HepG2 (cell line): ENCODE measurements around the gene ABCD1. TPM values are rescaled to one million over a fixed set of nuclear protein-coding genes. Genes with fewer than 3 reads are reported as not detected.
A peak's percentile ranks its signal among the peaks of the same experiment; 100 is the strongest.

ENCODE experiments used
- CREM ChIP-seq, 2 experiments: sonication (generic) in 1 of 2; formaldehyde crosslinking in 1 of 2; IDR thresholded peaks; 2 replicates each; pipeline versions ENCODE4 v1.4.0 to v1.6.1; 2016 to 2020; ENCODE audit warnings: antibody characterized with exemption in 1 of 2, mild to moderate bottlenecking in 1 of 2, missing genetic modification reagents in 1 of 2
- HNRNPL ChIP-seq: fragments of 200-400 bp; formaldehyde crosslinking; IDR thresholded peaks from 2 replicates; pipeline ENCODE4 v1.6.1; 2017; ENCODE audit warnings: mild to moderate bottlenecking, low read depth, low read length
- KDM3A ChIP-seq: IDR thresholded peaks from 2 replicates; pipeline ENCODE4 v1.6.1; 2018; ENCODE audit warnings: low read depth, missing compliant biosample characterization
- POLR2AphosphoS2 ChIP-seq: IDR thresholded peaks from 2 replicates; pipeline ENCODE4 v1.6.1; 2011; ENCODE audit warnings: low read depth, low read length, improper control_type of control experiment
- POLR2AphosphoS5 ChIP-seq: IDR thresholded peaks from 2 replicates; pipeline ENCODE4 v1.6.1; 2012; ENCODE audit warnings: low read depth, low read length
- PTBP1 ChIP-seq: fragments of 200-400 bp; formaldehyde crosslinking; IDR thresholded peaks from 2 replicates; pipeline ENCODE4 v1.6.1; 2018; ENCODE audit warnings: low read length, low read depth; ENCODE audit not compliant: poor library complexity, severe bottlenecking
- SAP130 ChIP-seq: IDR thresholded peaks from 2 replicates; pipeline ENCODE4 v1.6.1; 2016; ENCODE audit warnings: low read depth
- SOX5 ChIP-seq: IDR thresholded peaks from 2 replicates; pipeline ENCODE4 v1.6.1; 2016; ENCODE audit warnings: borderline replicate concordance
- SOX6 ChIP-seq, 2 experiments: fragments of 450-650 bp in 1 of 2; sonication (generic) in 1 of 2; formaldehyde crosslinking in 1 of 2; IDR thresholded peaks; 2 replicates each; pipeline versions ENCODE4 v1.4.0 to v1.6.1; 2017 to 2020; ENCODE audit warnings: antibody characterized with exemption in 1 of 2, mild to moderate bottlenecking in 1 of 2, missing genetic modification reagents in 1 of 2
- SP140L ChIP-seq: sonication (generic); formaldehyde crosslinking; IDR thresholded peaks from 2 replicates; pipeline ENCODE4 v1.4.0; 2020; ENCODE audit warnings: missing genetic modification reagents, borderline replicate concordance
- SP2 ChIP-seq: sonication (generic); formaldehyde crosslinking; IDR thresholded peaks from 2 replicates; pipeline ENCODE4 v1.5.1; 2020; ENCODE audit warnings: mild to moderate bottlenecking, missing genetic modification reagents
- TCF7 ChIP-seq: sonication (generic); IDR thresholded peaks from 2 replicates; pipeline ENCODE4 v1.6.1; 2016; ENCODE audit warnings: antibody characterized with exemption, low read depth
- ZBTB7A ChIP-seq: sonication (generic); formaldehyde crosslinking; IDR thresholded peaks from 2 replicates; pipeline ENCODE4 v1.8.0; 2022; ENCODE audit warnings: mild to moderate bottlenecking, missing genetic modification reagents
- ZC3H13 ChIP-seq: sonication (generic); formaldehyde crosslinking; IDR thresholded peaks from 2 replicates; pipeline ENCODE4 v1.8.1; 2023; ENCODE audit warnings: mild to moderate bottlenecking, missing genetic modification reagents, moderate library complexity
- ZFP1 ChIP-seq: IDR thresholded peaks from 2 replicates; pipeline ENCODE4 v1.6.1; 2016
- ZNF180 ChIP-seq: sonication (generic); formaldehyde crosslinking; IDR thresholded peaks from 2 replicates; pipeline ENCODE4 v1.4.0; 2020; ENCODE audit warnings: low read depth, missing genetic modification reagents, borderline replicate concordance
- ZNF30 ChIP-seq: sonication (generic); formaldehyde crosslinking; IDR thresholded peaks from 2 replicates; pipeline ENCODE4 v1.5.0; 2020; ENCODE audit warnings: mild to moderate bottlenecking, missing genetic modification reagents
- ZNF660 ChIP-seq: sonication (generic); formaldehyde crosslinking; IDR thresholded peaks from 2 replicates; pipeline ENCODE4 v1.5.1; 2020; ENCODE audit warnings: mild to moderate bottlenecking, low read depth, missing genetic modification reagents, borderline replicate concordance
- ZNF746 ChIP-seq: sonication (generic); formaldehyde crosslinking; IDR thresholded peaks from 2 replicates; pipeline ENCODE4 v1.8.0; 2022; ENCODE audit warnings: mild to moderate bottlenecking, missing genetic modification reagents
- ZNF883 ChIP-seq: sonication (generic); formaldehyde crosslinking; IDR thresholded peaks from 2 replicates; pipeline ENCODE4 v1.5.1; 2020; ENCODE audit warnings: mild to moderate bottlenecking, missing genetic modification reagents; ENCODE audit errors: not compliant biosample characterization
- polyA plus RNA-seq, 8 experiments: library from polyadenylated mRNA; depleted of rRNA in 3 of 8; stranded (reverse) in 7 of 8; unstranded in 1 of 8; fragments of >200 nt; fragmentation: Illumina TruSeq in 4 of 8; extraction: Trizol in 4 of 8; gene quantifications; 2 replicates each; pipeline versions ENCODE4 v1.2.1 to v1.2.3, GENCODE V29; 2011 to 2016; ENCODE audit warnings: low read depth in 4 of 8, missing spikeins in 1 of 8, mixed read lengths in 1 of 8; ENCODE audit not compliant: insufficient read depth in 1 of 8
- total RNA-seq, 5 experiments: library from RNA; depleted of rRNA; stranded (reverse); fragments of >200 nt; fragmentation: Illumina TruSeq; extraction: Trizol; gene quantifications; 2 replicates each; pipeline ENCODE4 v1.2.3, GENCODE V29; 2016; ENCODE audit warnings: low read depth in 1 of 5
- TF ChIP-seq, protein P1 (sequence below): sonication (generic); formaldehyde crosslinking; IDR thresholded peaks from 2 replicates; pipeline ENCODE4 v1.8.0; 2022; ENCODE audit warnings: mild to moderate bottlenecking, missing genetic modification reagents, borderline replicate concordance
- TF ChIP-seq, protein P2 (sequence below): sonication (generic); formaldehyde crosslinking; IDR thresholded peaks from 2 replicates; pipeline ENCODE4 v1.5.0; 2020; ENCODE audit warnings: mild to moderate bottlenecking, missing genetic modification reagents, moderate library complexity
- TF ChIP-seq, protein P3 (sequence below): sonication (generic); IDR thresholded peaks from 2 replicates; pipeline ENCODE4 v1.6.1; 2016; ENCODE audit warnings: low read depth, borderline replicate concordance
- TF ChIP-seq, protein P4 (sequence below): sonication (generic); formaldehyde crosslinking; IDR thresholded peaks from 2 replicates; pipeline ENCODE4 v1.4.0; 2020; ENCODE audit warnings: missing genetic modification reagents

ABCD1 gene
- total and polyA plus RNA-seq, 2 of the 13 experiments (the other 11 are each of a cell fraction or from before 2014, with no cell fraction given) = 11.4 to 15.9 TPM

DNA sequence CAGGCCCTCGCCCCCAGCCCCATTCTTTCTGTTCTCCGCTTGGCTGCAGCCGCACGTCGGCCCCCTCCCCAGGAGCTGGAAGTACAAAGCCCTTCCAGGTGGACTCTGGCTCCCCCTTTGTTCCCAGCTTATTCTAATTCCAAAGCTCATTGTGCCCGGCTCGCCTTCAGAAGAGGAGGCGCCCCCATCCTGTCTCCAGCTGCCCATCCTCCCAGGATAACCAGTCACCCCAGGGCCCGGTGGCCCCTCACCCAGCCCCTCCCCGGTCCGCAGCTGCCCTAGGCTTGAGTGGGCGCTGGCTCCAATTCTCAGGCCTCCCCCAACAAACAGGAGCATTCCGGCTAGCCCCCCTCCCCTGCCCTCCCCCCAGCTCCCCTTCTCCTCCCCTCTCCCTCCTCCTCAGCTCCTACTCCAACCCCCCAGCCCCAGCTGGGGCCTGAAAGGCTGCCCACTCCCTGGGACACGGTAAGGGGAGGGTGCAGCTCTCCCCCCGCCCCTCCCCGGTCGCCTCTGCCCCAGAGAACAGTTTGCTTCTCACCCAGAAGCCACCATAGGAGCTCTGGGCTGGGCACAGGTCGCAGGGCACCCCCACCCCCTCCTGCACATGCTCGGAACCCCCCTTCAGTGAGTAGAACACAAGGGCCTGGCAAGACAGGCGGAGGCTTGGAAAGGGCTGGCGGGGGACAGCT is 40.0 kb upstream of the ABCD1 start (continued):
- 0 out of 2 replicates have a peak, but pooled peaks have one; percentile 40 for TF ChIP-seq ZC3H13 (CRISPR knock-in tag)
- peak; percentile 44; the same call in 1 of the 2 replicates for TF ChIP-seq ZBTB7A (CRISPR knock-in tag)
- no peak for TF ChIP-seq SP140L (CRISPR knock-in tag)
- no peak for TF ChIP-seq ZNF30 (CRISPR knock-in tag)
- TF ChIP-seq, protein P1, sequence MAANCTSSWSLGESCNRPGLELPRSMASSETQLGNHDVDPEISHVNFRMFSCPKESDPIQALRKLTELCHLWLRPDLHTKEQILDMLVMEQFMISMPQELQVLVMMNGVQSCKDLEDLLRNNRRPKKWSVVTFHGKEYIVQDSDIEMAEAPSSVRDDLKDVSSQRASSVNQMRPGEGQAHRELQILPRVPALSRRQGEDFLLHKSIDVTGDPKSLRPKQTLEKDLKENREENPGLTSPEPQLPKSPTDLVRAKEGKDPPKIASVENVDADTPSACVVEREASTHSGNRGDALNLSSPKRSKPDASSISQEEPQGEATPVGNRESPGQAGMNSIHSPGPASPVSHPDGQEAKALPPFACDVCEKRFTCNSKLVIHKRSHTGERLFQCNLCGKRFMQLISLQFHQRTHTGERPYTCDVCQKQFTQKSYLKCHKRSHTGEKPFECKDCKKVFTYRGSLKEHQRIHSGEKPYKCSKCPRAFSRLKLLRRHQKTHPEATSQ (CRISPR knock-in tag) = no peak
- TF ChIP-seq, protein P2, sequence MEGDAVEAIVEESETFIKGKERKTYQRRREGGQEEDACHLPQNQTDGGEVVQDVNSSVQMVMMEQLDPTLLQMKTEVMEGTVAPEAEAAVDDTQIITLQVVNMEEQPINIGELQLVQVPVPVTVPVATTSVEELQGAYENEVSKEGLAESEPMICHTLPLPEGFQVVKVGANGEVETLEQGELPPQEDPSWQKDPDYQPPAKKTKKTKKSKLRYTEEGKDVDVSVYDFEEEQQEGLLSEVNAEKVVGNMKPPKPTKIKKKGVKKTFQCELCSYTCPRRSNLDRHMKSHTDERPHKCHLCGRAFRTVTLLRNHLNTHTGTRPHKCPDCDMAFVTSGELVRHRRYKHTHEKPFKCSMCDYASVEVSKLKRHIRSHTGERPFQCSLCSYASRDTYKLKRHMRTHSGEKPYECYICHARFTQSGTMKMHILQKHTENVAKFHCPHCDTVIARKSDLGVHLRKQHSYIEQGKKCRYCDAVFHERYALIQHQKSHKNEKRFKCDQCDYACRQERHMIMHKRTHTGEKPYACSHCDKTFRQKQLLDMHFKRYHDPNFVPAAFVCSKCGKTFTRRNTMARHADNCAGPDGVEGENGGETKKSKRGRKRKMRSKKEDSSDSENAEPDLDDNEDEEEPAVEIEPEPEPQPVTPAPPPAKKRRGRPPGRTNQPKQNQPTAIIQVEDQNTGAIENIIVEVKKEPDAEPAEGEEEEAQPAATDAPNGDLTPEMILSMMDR (CRISPR knock-in tag) = peak; percentile 41
- TF ChIP-seq CREM (IDR thresholded peaks at IDR 0.05) = 0 out of 2 replicates have a peak, but pooled peaks have one; percentile 32
- TF ChIP-seq CREM (CRISPR knock-in tag; IDR thresholded peaks at IDR 0.05) = no peak
- peak; percentile 72; the same call in 1 of the 2 replicates for TF ChIP-seq HNRNPL
- peak; percentile 35; the same call in 1 of the 2 replicates for TF ChIP-seq SAP130 (CRISPR knock-in tag)
- no peak for TF ChIP-seq ZNF660 (CRISPR knock-in tag)
- no peak for TF ChIP-seq ZNF883 (CRISPR knock-in tag)
- TF ChIP-seq POLR2AphosphoS5 = peak; percentile 62
- TF ChIP-seq SOX6 (IDR thresholded peaks at IDR 0.05) = no peak
- TF ChIP-seq SOX6 (CRISPR knock-in tag; IDR thresholded peaks at IDR 0.05) = peak; percentile 76
- peak; percentile 76 for TF ChIP-seq SOX5 (CRISPR knock-in tag)
- TF ChIP-seq TCF7 = 0 out of 2 replicates have a peak, but pooled peaks have one; percentile 28
- TF ChIP-seq ZFP1 (CRISPR knock-in tag) = no peak
- TF ChIP-seq, protein P3, sequence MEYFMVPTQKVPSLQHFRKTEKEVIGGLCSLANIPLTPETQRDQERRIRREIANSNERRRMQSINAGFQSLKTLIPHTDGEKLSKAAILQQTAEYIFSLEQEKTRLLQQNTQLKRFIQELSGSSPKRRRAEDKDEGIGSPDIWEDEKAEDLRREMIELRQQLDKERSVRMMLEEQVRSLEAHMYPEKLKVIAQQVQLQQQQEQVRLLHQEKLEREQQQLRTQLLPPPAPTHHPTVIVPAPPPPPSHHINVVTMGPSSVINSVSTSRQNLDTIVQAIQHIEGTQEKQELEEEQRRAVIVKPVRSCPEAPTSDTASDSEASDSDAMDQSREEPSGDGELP = 0 out of 2 replicates have a peak, but pooled peaks have one; percentile 7
- TF ChIP-seq ZNF746 = peak; percentile 46; the same call in 1 of the 2 replicates
- 0 out of 2 replicates have a peak, but pooled peaks have one; percentile 21 for TF ChIP-seq KDM3A (CRISPR knock-in tag)
- TF ChIP-seq, protein P4, sequence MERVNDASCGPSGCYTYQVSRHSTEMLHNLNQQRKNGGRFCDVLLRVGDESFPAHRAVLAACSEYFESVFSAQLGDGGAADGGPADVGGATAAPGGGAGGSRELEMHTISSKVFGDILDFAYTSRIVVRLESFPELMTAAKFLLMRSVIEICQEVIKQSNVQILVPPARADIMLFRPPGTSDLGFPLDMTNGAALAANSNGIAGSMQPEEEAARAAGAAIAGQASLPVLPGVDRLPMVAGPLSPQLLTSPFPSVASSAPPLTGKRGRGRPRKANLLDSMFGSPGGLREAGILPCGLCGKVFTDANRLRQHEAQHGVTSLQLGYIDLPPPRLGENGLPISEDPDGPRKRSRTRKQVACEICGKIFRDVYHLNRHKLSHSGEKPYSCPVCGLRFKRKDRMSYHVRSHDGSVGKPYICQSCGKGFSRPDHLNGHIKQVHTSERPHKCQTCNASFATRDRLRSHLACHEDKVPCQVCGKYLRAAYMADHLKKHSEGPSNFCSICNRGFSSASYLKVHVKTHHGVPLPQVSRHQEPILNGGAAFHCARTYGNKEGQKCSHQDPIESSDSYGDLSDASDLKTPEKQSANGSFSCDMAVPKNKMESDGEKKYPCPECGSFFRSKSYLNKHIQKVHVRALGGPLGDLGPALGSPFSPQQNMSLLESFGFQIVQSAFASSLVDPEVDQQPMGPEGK (CRISPR knock-in tag) = peak; percentile 45; the same call in 1 of the 2 replicates
- TF ChIP-seq ZNF180 (CRISPR knock-in tag) = no peak
- no peak for TF ChIP-seq POLR2AphosphoS2
- no peak for TF ChIP-seq PTBP1
- no peak for TF ChIP-seq SP2 (CRISPR knock-in tag)
